Measurements from ENCODE around the gene PARD3. TPM values are rescaled to one million over a fixed set of nuclear protein-coding genes. Genes with fewer than 3 reads are reported as not detected.

The PARD3 gene
- polyA plus RNA-seq, 1 donor from 2014 or later = 12.4 TPM

DNA sequence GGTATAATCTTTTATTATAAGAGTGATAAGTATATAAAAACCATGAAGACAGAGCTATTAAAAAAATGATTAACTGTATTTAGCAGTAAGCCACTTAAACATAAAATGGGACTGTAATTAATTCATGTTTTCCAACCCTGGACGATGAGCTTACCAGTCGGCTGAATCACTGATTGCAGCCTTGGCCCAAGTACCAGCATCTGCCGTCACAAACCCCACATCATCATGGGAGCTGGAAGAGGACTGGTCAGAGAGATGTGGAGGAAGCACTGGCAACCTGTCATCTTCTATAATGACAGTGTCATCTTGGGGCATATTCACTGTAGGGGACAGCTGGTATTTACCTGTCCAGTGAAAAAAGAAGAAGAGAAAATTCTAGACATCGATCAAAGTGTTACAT is 473.6 kb downstream of the PARD3 start:
- Histone ChIP-seq H3K9me2 (ENCODE audit: insufficient read depth, low read length) (no peaks in the 10 kb centered on the region), H3K4me2 (ENCODE audit: low read length) (no peak overlapping the region), H3K27ac (ENCODE audit: low read length) (no peak overlapping the region), H3K36me3 (ENCODE audit: insufficient read depth, low read length) (no peaks in the 10 kb centered on the region), H3K4me3 (ENCODE audit: low read length) (no peak overlapping the region), H3K9ac (ENCODE audit: low read length) (no peak overlapping the region), H3K79me2 (replicated peaks; ENCODE audit: insufficient read depth, low read length) (no peaks in the 10 kb centered on the region), H3F3A (ENCODE audit: insufficient read depth, low read length, poor library complexity, severe bottlenecking) (no peaks in the 10 kb centered on the region), H2AFZ (ENCODE audit: low read depth, low read length) (no peak overlapping the region), H3K9me3 (ENCODE audit: low read length) (no peaks in the 10 kb centered on the region), H3K27me3 (ENCODE audit: insufficient read depth, low read depth, low read length) (no peaks in the 10 kb centered on the region), H4K20me1 (ENCODE audit: insufficient read depth) (no peaks in the 10 kb centered on the region)
- TF ChIP-seq, protein P1, sequence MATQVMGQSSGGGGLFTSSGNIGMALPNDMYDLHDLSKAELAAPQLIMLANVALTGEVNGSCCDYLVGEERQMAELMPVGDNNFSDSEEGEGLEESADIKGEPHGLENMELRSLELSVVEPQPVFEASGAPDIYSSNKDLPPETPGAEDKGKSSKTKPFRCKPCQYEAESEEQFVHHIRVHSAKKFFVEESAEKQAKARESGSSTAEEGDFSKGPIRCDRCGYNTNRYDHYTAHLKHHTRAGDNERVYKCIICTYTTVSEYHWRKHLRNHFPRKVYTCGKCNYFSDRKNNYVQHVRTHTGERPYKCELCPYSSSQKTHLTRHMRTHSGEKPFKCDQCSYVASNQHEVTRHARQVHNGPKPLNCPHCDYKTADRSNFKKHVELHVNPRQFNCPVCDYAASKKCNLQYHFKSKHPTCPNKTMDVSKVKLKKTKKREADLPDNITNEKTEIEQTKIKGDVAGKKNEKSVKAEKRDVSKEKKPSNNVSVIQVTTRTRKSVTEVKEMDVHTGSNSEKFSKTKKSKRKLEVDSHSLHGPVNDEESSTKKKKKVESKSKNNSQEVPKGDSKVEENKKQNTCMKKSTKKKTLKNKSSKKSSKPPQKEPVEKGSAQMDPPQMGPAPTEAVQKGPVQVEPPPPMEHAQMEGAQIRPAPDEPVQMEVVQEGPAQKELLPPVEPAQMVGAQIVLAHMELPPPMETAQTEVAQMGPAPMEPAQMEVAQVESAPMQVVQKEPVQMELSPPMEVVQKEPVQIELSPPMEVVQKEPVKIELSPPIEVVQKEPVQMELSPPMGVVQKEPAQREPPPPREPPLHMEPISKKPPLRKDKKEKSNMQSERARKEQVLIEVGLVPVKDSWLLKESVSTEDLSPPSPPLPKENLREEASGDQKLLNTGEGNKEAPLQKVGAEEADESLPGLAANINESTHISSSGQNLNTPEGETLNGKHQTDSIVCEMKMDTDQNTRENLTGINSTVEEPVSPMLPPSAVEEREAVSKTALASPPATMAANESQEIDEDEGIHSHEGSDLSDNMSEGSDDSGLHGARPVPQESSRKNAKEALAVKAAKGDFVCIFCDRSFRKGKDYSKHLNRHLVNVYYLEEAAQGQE (IDR thresholded peaks at IDR 0.05; ENCODE audit: borderline replicate concordance) = no peak
- TF ChIP-seq EP300 (conservative IDR thresholded peaks at IDR 0.05; ENCODE audit: poor library complexity, severe bottlenecking) (no peak), RAD21 (conservative IDR thresholded peaks at IDR 0.05) (no peak), EZH2 (IDR thresholded peaks at IDR 0.05; ENCODE audit: borderline replicate concordance, insufficient read depth, low read length, poor library complexity, severe bottlenecking) (no peak), CTCF (IDR thresholded peaks at IDR 0.05; ENCODE audit: poor library complexity, severe bottlenecking) (no peak), SMC3 (conservative IDR thresholded peaks at IDR 0.05; ENCODE audit: poor library complexity) (no peak), TAF1 (IDR thresholded peaks at IDR 0.05; ENCODE audit: low read depth) (no peak), POLR2AphosphoS5 (IDR thresholded peaks at IDR 0.05) (no peak), MXI1 (conservative IDR thresholded peaks at IDR 0.05; ENCODE audit: poor library complexity, severe bottlenecking) (no peak)

- no peaks in the 10 kb centered on the region for H3K9me3 ChIP-seq (ENCODE audit: low read length)
- H3K4me3 ChIP-seq (ENCODE audit: low read length) = no peak overlapping the region
- H3K9ac ChIP-seq (ENCODE audit: low read length) = no peak overlapping the region
- H2AFZ ChIP-seq (ENCODE audit: low read depth, low read length) = no peak overlapping the region
- H3F3A ChIP-seq (ENCODE audit: insufficient read depth, low read length, poor library complexity, severe bottlenecking) = no peaks in the 10 kb centered on the region
- no peak overlapping the region for H3K4me2 ChIP-seq (ENCODE audit: low read length)
- no peaks in the 10 kb centered on the region for H3K27me3 ChIP-seq (ENCODE audit: insufficient read depth, low read depth, low read length)
- H3K79me2 ChIP-seq (replicated peaks; ENCODE audit: insufficient read depth, low read length) = no peaks in the 10 kb centered on the region
- no peaks in the 10 kb centered on the region for H4K20me1 ChIP-seq (ENCODE audit: insufficient read depth)
- no peak overlapping the region for H3K27ac ChIP-seq (ENCODE audit: low read length)
- H3K9me2 ChIP-seq (ENCODE audit: insufficient read depth, low read length) = no peaks in the 10 kb centered on the region
- H3K36me3 ChIP-seq (ENCODE audit: insufficient read depth, low read length) = no peaks in the 10 kb centered on the region
- TF ChIP-seq SMC3 (conservative IDR thresholded peaks at IDR 0.05; ENCODE audit: poor library complexity) (no peak), RAD21 (conservative IDR thresholded peaks at IDR 0.05) (no peak), MXI1 (conservative IDR thresholded peaks at IDR 0.05; ENCODE audit: poor library complexity, severe bottlenecking) (no peak), EP300 (conservative IDR thresholded peaks at IDR 0.05; ENCODE audit: poor library complexity, severe bottlenecking) (no peak), POLR2AphosphoS5 (IDR thresholded peaks at IDR 0.05) (no peak), EZH2 (IDR thresholded peaks at IDR 0.05; ENCODE audit: borderline replicate concordance, insufficient read depth, low read length, poor library complexity, severe bottlenecking) (no peak), CTCF (IDR thresholded peaks at IDR 0.05; ENCODE audit: poor library complexity, severe bottlenecking) (no peak), TAF1 (IDR thresholded peaks at IDR 0.05; ENCODE audit: low read depth) (no peak)
- TF ChIP-seq, protein P1 (IDR thresholded peaks at IDR 0.05; ENCODE audit: borderline replicate concordance) = no peak
Measured at GRCh38 chr10:34340934-34341333, 474.2 kb downstream of the PARD3 start.
